ENCODE data around the gene ACTBL2.
"Not testable (repeated sequence)": the region's sequence is repeated elsewhere in the genome, so short reads cannot be mapped to it uniquely, and the experiment has no call there.

The ACTBL2 gene

DNA sequence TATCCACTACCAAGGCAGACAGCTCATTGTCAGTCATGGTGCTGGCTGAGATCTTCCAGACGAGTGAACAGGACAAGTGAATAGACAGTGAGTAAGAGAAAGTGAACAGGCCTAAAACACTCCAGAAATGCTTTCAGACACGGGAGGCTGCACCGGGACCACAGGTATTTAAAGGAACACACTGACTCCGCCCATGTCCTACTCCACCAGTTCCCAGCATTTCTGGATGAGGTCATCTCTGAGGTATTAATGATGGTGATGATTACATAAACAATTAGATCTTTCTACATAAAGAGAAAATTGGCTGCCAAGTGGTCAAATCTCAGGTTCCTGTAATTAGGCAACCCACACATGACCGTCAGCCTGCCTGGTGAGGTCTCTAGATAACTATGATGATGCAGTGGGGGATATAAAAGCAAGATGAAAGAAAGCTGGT lies at the start of gene ACTBL2:
TSS of gene ACTBL2 (minus strand) at position 141 of the 436 bp plus-strand sequence. CDS start at position 37, 104 bp downstream.
- no peak within 1 kb of the TSS for H3K27ac ChIP-seq

DNA sequence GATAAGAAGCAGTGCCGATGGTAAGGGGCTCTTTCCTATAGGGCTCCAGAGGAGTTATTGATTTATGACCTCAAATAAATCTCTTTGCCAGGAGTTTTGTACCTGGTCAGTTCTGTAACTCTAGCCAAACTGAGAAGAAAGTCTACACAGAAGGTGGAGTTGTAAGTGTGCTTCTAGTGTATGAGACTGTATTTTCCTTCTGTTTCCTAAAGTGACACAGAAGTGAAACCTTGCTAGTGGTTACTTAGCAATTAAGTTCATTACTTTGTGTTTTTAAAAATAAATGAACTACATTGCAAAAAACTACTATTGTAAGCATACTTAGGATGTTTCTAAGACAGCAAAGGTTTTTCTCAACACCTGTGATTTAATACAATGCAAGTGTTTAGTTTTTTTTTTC lies 48.7 kb upstream of the ACTBL2 start:
- Histone ChIP-seq H3K27ac (no peak overlapping the region), H3K36me3 (ENCODE audit: insufficient read depth, low read length) (no peaks in the 10 kb centered on the region), H3K9me3 (ENCODE audit: low read depth, low read length) (no peaks in the 10 kb centered on the region), H3K4me3 (no peak overlapping the region), H3K9ac (ENCODE audit: insufficient read length) (no peak overlapping the region)
- DNase-seq (ENCODE audit: low read depth, low spot score) = no peak
- TF ChIP-seq EZH2 (IDR thresholded peaks at IDR 0.05) (no peak), POLR2AphosphoS5 (IDR thresholded peaks at IDR 0.05; ENCODE audit: borderline replicate concordance, low read depth, low read length) (no peak), FOXP2 (optimal IDR thresholded peaks at IDR 0.05; ENCODE audit: control extremely low read depth, extremely low read length, insufficient read depth) (no peak)

More for the DNA sequence above, at the start of gene ACTBL2:
- H3K9ac ChIP-seq (ENCODE audit: insufficient read length) = no peak within 1 kb of the TSS
- no peaks in the 10 kb centered on the region for H3K9me3 ChIP-seq (ENCODE audit: low read depth, low read length)
- no peak for DNase-seq (ENCODE audit: low read depth, low spot score)
- no peak within 1 kb of the TSS for H3K4me3 ChIP-seq
- H3K36me3 ChIP-seq (ENCODE audit: insufficient read depth, low read length) = no peaks in the 10 kb centered on the region
- no peak for TF ChIP-seq FOXP2 (optimal IDR thresholded peaks at IDR 0.05; ENCODE audit: control extremely low read depth, extremely low read length, insufficient read depth)
- TF ChIP-seq EZH2 (IDR thresholded peaks at IDR 0.05) = no peak
- TF ChIP-seq POLR2AphosphoS5 (IDR thresholded peaks at IDR 0.05; ENCODE audit: borderline replicate concordance, low read depth, low read length) = no peak

DNA sequence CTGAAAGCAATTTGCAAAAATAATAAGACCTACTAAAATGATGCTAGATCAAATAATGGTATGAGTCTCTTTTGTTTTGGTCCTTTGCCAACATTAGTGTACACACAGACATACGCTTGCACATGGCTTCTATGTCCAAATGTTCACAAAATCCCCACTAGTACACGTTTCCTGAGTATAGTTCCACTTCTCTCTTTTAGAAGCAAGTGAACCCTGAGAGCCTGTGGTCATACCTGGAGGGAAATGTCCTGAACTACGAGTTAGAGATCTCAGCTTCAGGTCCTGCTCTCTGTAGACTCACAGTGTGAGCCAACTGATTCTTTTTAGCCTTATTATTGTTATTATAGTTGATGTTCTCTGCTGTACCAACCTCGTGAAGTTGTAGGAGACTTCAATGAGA lies 47.3 kb upstream of the ACTBL2 start:
- no peak overlapping the region for H3K4me3 ChIP-seq
- H3K9ac ChIP-seq (ENCODE audit: insufficient read length) = no peak overlapping the region
- H3K9me3 ChIP-seq (ENCODE audit: low read depth, low read length) = no peaks in the 10 kb centered on the region
- no peak for DNase-seq (ENCODE audit: low read depth, low spot score)
- no peak overlapping the region for H3K27ac ChIP-seq
- no peaks in the 10 kb centered on the region for H3K36me3 ChIP-seq (ENCODE audit: insufficient read depth, low read length)
- TF ChIP-seq POLR2AphosphoS5 (IDR thresholded peaks at IDR 0.05; ENCODE audit: borderline replicate concordance, low read depth, low read length) = no peak
- TF ChIP-seq FOXP2 (optimal IDR thresholded peaks at IDR 0.05; ENCODE audit: control extremely low read depth, extremely low read length, insufficient read depth) = no peak
- no peak for TF ChIP-seq EZH2 (IDR thresholded peaks at IDR 0.05)

DNA sequence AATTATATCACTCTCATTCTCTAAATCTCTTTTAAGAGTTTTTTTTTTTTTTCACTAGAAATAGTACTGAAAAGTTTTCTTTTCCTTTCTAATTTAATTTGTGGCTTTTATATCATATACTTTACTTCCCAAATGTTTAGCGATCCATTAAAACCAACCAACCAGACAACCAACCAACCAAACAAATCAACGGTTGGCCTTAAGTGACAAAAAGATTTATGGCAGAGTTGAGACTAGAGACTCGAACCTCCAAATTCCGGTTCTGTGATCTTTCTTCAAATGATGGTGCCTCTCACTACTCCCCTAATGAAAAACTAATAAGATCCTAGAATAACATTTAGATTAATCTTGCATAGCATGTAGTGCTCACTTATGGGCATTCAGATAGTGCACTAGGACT lies 45.3 kb upstream of the ACTBL2 start:
- TF ChIP-seq FOXP2 (optimal IDR thresholded peaks at IDR 0.05; ENCODE audit: control extremely low read depth, extremely low read length, insufficient read depth) (no peak), POLR2AphosphoS5 (IDR thresholded peaks at IDR 0.05; ENCODE audit: borderline replicate concordance, low read depth, low read length) (no peak), EZH2 (IDR thresholded peaks at IDR 0.05) (no peak)
- Histone ChIP-seq H3K9me3 (ENCODE audit: low read depth, low read length) (no peaks in the 10 kb centered on the region), H3K4me3 (no peak overlapping the region), H3K9ac (ENCODE audit: insufficient read length) (no peak overlapping the region), H3K27ac (no peak overlapping the region), H3K36me3 (ENCODE audit: insufficient read depth, low read length) (no peaks in the 10 kb centered on the region)
- no peak for DNase-seq (ENCODE audit: low read depth, low spot score)

DNA sequence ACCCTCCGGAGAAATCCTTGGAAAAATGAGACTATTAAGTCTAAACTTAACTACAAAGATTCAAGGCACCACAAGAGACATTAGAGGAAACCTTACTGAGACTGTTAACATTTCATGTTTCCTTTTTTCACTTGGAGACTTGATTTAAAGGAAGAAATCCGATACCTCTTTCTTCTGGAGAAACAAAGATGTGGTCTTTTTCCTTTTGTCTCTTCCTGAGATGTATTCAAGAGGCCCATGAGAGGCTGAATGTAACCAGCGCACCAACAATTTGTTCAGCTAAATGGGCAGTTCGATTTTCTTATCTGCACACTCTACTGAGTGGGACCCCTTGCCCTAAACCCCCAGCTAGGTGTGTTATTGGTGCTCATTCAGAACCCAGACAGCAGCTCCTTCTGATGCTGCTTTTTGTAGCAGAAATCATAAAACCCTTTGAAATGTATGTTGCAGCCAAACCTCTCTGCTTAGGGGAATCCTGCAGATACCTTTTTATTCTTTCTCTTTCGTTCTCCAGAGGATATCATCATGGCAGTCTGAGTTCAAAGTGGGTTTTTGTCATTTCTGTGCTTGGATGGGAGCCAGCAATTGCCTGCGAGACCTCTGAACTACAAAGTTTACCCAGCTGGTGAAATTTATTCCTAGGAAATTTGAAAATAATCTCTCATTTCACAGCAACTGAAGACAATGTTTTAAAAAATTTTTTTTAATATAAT lies 41.9 kb upstream of the ACTBL2 start:
- TF ChIP-seq FOXP2 (optimal IDR thresholded peaks at IDR 0.05; ENCODE audit: control extremely low read depth, extremely low read length, insufficient read depth) (no peak), POLR2AphosphoS5 (IDR thresholded peaks at IDR 0.05; ENCODE audit: borderline replicate concordance, low read depth, low read length) (no peak), EZH2 (IDR thresholded peaks at IDR 0.05) (no peak)
- H3K9ac ChIP-seq (ENCODE audit: insufficient read length) = no peak overlapping the region
- no peak for DNase-seq (ENCODE audit: low read depth, low spot score)

DNA sequence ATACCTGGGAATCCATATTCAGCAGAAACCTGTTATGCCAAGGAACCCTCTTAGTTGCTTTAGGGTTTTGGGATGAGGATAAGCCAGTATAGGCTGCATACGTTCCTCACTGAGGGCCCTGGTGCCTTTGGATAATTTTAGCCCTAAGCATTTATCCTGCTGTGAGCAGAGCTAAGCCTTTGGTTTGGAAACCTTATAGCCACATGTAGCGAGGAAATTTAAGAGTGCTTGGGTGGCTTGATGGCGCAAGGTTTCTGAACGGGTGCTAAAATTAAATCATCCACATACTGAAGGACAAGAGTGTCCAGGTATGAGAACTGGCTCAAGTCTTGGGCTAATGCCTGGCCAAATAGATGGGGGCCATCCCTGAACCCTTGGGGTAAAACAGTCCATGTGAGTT lies 39.9 kb upstream of the ACTBL2 start:
- not testable (repeated sequence) for H3K36me3 ChIP-seq (ENCODE audit: insufficient read depth, low read length); H3K4me3 ChIP-seq; H3K27ac ChIP-seq; H3K9ac ChIP-seq (ENCODE audit: insufficient read length); DNase-seq (ENCODE audit: low read depth, low spot score); H3K9me3 ChIP-seq (ENCODE audit: low read depth, low read length)

More for the DNA sequence above, 41.9 kb upstream of the ACTBL2 start:
- no peaks in the 10 kb centered on the region for H3K36me3 ChIP-seq (ENCODE audit: insufficient read depth, low read length)
- H3K27ac ChIP-seq = no peak overlapping the region
- no peaks in the 10 kb centered on the region for H3K9me3 ChIP-seq (ENCODE audit: low read depth, low read length)
- no peak overlapping the region for H3K4me3 ChIP-seq

DNA sequence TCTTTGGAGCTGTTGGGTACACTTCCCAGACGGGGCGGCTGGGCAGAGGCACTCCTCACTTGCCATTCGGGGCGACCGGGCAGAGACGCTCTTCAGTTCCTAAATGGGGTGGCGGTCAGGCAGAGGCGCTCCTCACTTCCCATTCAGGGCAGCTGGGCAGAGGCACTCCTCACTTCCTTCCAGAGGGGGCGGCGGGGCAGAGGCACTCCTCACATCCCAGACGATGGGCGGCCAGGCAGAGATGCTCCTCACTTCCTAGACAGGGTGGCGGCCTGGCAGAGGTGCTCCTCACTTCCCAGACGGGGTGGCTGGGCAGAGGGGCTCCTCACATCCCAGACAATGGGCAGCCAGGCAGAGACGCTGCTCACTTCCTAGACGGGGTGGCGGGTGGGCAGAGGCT lies 35.8 kb upstream of the ACTBL2 start:
- H3K9ac ChIP-seq (ENCODE audit: insufficient read length); H3K36me3 ChIP-seq (ENCODE audit: insufficient read depth, low read length); H3K9me3 ChIP-seq (ENCODE audit: low read depth, low read length); DNase-seq (ENCODE audit: low read depth, low spot score); H3K27ac ChIP-seq; H3K4me3 ChIP-seq: not testable (repeated sequence)

DNA sequence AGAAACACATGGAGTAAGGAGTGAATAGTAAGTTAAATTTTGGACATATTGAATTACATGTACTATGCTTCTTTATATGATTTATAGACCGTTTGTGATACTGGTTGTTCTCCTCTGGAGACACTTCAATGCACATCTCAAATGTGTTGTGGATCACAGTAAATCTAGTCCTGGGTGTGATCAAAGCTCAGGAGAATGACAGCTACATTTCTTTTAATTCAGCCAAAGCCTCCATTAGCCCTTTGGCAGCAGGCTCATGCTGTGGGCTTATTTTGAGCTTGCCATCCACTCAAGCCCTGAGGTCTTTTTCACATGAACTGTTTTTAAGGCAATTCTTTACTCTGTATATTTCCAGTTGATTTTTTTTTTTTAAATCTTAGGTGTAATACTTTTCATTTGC lies 34.6 kb upstream of the ACTBL2 start:
- DNase-seq (ENCODE audit: low read depth, low spot score) = no peak
- H3K27ac ChIP-seq = no peak overlapping the region
- TF ChIP-seq EZH2 (IDR thresholded peaks at IDR 0.05) (no peak), FOXP2 (optimal IDR thresholded peaks at IDR 0.05; ENCODE audit: control extremely low read depth, extremely low read length, insufficient read depth) (no peak), POLR2AphosphoS5 (IDR thresholded peaks at IDR 0.05; ENCODE audit: borderline replicate concordance, low read depth, low read length) (no peak)
- no peak overlapping the region for H3K9ac ChIP-seq (ENCODE audit: insufficient read length)
- no peak overlapping the region for H3K4me3 ChIP-seq
- H3K36me3 ChIP-seq (ENCODE audit: insufficient read depth, low read length) = no peaks in the 10 kb centered on the region
- no peaks in the 10 kb centered on the region for H3K9me3 ChIP-seq (ENCODE audit: low read depth, low read length)

DNA sequence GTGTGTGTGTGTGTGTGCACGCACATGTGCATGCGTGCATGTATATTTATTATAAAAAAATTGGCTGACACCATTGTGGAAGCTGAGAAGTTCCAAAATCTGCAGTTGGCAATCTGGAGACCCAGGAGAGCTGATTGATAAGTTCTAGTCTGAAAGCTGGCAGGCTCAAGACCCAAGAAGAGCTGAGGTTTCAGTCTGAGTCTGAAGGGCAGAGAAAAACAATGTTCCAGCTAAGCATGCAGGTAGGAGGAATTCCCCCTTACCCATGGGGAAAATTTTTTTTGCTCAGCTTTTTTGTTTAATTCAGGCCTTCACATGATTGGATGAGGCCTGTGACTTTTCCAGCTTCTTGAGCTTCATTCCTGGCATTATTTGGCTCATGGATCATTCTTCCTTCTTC lies 31.2 kb upstream of the ACTBL2 start:
- TF ChIP-seq EZH2 (IDR thresholded peaks at IDR 0.05) (no peak), FOXP2 (optimal IDR thresholded peaks at IDR 0.05; ENCODE audit: control extremely low read depth, extremely low read length, insufficient read depth) (no peak), POLR2AphosphoS5 (IDR thresholded peaks at IDR 0.05; ENCODE audit: borderline replicate concordance, low read depth, low read length) (no peak)

More for the DNA sequence above, 31.2 kb upstream of the ACTBL2 start:
- no peaks in the 10 kb centered on the region for H3K36me3 ChIP-seq (ENCODE audit: insufficient read depth, low read length)
- no peak for DNase-seq (ENCODE audit: low read depth, low spot score)
- H3K4me3 ChIP-seq = no peak overlapping the region
- H3K9ac ChIP-seq (ENCODE audit: insufficient read length) = no peak overlapping the region
- H3K9me3 ChIP-seq (ENCODE audit: low read depth, low read length) = no peaks in the 10 kb centered on the region
- H3K27ac ChIP-seq = no peak overlapping the region

Data from SK-N-MC (cell line).